GM15510 (cell line): ENCODE results near the gene NFIA.

Experiments used
- POLR2A ChIP-seq: IDR thresholded peaks from 3 replicates; pipeline ENCODE4 v1.6.1; 2011; ENCODE audit warnings: borderline replicate concordance; ENCODE audit not compliant: insufficient read length; ENCODE audit errors: extremely low read depth

The NFIA gene

GRCh38 chr1:61082311-61083012 is at the start of gene NFIA:
Gene NFIA, plus strand, starts transcription at chr1:61082561.
- TF ChIP-seq POLR2A, result no peak

DNA sequence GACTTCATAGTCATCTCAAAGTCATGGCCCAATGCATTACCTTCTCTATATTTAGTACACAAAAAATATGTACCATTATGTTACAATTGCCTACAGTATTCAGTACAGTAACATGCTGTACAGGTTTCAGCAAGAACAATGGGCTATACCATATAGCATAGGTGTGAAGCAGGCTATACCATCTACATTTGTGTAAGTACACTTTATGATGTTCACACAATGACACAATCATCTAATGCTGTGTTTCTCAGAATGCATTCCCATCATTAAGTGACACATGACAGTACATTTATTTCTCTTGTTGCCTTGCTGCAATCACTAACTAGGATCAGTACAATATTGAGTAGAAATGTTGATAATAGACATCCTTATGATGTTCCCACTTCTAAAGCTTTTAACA is 46.5 kb upstream of the NFIA start:
- no peak for TF ChIP-seq POLR2A

GRCh38 chr1:61042466-61043009 is 39.8 kb upstream of the NFIA start:
- TF ChIP-seq POLR2A, result no peak

DNA sequence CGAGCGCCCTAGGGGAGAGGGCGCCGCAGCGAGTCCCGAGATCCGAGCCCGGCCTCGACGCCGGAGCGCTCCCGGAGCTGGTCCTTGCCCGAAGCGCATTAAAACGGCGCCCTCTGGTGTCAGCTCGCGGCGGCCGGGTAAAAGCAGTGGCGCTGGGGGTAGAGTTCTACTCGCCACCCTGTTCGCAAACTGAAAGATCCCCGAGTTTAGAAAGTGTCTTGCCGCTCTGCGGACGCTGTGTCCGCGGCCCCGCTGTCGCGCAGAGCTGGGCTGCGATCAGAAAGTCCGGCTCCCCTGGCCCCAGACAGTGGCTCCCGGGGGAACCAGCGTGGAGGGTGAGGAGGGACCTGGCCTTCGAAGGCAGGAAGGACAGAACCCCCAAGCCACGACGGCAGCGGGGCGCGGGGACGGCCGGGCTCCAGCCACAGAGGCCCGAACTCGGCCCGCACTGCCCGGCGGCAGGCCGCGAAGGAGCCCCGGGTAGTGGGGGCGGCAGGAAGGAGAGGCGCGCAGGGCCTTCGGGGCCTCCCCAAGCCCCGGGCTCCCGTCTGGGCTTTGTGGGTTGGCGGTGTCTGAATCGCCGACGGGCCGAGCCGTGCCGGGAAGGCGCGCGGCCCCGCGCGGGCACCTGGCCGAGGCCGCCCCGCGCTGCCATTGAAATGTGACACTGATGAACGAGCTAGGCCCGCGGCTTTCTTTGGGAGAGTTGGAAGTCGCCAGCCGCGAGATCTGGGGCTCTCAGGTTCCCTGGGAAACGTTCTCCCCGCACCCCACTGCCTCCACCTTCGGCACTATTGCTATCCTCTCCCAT is 39.1 kb upstream of the NFIA start:
- TF ChIP-seq POLR2A, result no peak

GRCh38 chr1:61046434-61046833 is 35.9 kb upstream of the NFIA start:
- TF ChIP-seq POLR2A, result no peak

GRCh38 chr1:61047061-61047460 is 35.3 kb upstream of the NFIA start:
- no peak for TF ChIP-seq POLR2A

DNA sequence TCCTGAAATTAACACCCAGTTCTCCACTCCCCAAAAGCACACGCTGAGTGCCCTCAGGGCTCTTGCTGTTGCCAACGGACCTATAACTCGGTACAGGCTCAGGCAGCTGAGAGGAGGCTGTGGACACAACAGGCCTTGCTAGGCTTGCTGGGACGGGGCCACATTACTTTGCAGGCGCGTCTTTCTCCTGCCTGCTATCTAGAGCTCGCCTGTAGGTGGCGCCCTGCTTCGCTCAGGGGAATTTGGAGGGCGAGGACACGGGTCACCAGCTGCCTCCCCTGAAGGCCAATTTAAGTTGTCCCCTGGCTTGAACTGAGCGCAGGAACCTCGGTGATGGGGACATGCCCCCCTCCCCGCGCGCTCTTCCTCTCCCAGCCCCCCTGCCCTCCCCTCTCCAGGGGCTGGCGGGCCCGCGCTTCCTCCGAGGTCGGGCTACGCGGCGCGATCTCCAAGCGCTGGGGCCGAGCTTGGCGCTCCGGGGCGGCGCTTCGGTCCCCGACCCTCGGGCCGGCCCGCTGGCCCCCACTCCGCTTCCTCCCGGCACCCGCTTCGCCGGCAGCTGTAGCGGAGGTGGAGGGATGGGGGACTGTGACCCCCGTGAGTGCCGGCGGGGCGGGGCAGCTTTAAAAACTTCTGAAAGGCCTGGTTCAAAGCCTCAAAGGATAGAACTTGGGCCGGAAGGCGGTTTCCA is 32.4 kb upstream of the NFIA start:
- TF ChIP-seq POLR2A, result no peak

DNA sequence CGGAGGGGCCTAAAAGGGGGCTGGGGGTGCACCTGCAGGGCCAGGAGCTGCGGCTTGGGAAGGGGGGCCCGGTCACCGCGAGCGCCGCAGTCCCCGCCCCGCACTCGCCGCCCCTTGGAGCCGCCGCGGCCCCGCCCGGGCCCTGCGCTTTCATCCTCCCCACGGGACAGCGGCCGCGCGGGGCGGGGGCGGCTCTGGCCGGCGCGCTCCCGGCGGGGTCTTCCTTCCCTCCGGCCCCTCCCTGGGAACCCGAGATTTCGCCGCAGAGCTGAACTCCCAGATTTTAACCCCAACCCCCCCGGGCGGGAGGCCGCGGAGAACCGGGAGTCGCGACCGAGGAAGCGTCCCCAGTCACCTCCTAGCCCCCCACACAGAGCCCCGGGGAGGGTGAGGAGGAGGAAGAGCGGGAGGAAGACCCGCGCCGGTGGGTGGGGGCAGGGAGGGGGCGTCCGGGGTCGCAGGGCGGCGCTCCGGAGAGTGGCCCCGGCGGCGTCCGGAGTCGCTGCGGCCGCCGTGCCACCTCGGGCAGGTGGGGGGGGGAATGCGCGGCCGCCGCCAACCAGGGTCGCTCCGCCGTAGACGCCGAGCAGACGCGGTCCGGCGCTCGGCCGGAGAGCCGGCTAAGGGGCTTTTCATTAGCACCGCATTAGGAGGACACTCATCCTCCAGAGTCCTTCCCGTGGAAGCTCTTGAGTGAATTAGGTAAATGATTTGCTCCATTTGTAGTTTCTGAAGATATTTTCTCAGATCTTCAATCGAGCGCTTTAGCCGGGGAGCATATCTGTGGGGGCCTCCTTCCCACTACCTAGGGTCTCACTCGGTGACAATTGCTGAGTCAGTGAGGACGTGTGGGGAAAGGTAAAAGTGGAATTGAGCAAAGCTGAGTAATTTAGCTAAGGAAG is 31.6 kb upstream of the NFIA start:
- TF ChIP-seq POLR2A, result no peak

DNA sequence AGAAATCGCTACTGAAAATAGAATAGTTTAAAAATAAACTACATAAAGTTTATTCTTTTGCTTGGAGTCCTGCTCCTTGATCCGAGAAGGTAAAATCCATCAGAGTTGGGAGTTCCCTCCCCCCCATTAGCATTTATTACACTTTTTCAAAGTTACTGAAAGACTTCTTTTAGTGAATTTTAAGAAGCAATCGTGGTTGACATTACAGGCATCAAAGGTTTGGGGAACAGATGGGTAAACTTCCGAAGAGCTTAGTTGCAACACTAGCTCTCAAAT is 31.0 kb upstream of the NFIA start:
- no peak for TF ChIP-seq POLR2A

GRCh38 chr1:61051719-61052394 is 30.5 kb upstream of the NFIA start:
- no peak for TF ChIP-seq POLR2A

DNA sequence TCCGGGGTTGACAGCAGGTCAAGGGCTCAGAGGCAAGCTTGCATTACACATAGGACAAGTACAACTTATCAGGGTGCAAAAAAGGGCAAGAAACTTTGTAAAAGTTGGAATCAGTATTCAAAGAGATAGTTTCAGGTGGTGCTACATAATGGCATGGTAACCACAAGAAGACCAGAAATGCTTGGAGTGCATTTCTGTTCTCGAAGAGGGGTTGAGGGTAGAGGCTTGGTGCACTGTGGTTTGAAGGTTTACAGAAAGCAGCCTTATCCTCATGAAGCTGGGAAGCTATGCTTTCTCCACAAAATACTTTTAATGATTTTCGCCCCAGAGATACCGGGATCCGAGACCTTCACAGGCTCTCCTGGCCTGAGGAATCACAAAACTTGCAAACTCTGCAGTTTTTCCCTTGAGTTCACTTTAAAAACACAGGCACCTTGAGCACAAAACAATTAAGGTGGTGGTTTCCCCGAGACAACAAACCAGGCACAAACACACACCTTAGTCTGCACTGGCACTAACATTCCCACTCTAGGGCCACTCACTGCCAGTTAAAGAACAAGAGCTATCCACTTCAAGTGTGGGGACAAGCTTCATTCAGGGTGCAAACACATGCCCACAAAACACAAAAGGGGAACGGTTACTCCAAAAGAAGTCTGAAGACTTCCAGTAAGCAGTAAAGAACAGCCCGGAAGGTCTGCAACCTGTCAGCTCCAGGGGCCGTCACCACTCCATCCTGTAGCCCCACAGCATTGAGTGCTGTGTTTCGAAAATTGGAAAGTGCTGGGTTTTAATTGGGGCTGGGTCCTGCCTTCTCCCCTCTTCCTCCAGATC is 29.8 kb upstream of the NFIA start:
- no peak for TF ChIP-seq POLR2A

GRCh38 chr1:61053226-61053711 is 29.1 kb upstream of the NFIA start:
- no peak for TF ChIP-seq POLR2A
